Common myeloid progenitor, CD34-positive (primary cell): ENCODE data around the gene UAP1L1.

Experiments
- CTCF ChIA-PET: fragments of 350-600 bp; sonication (Branson Sonifier 250); formaldehyde crosslinking; loops from one replicate; lab custom pipeline; 2021; ENCODE audit warnings: antibody characterized with exemption; lab: Charles Lee
- POLR2A ChIA-PET: fragments of 350-600 bp; sonication (Branson Sonifier 250); formaldehyde crosslinking; loops from one replicate; lab custom pipeline; 2021; ENCODE audit warnings: antibody characterized with exemption; lab: Charles Lee
- DNase-seq, 3 donors: peaks; one replicate each; pipeline versions ENCODE4 v3.0.0 to v3.0.0-alpha.2; 2013
- H3K27ac ChIP-seq, 2 experiments: 1 replicate in 1 of 2; 2 replicates in 1 of 2; pipeline ENCODE4 v1.7.0; 2013; ENCODE audit warnings: inconsistent platforms in 2 of 2, low read length in 2 of 2, mild to moderate bottlenecking in 2 of 2, low read depth in 1 of 2, moderate library complexity in 1 of 2; ENCODE audit not compliant: severe bottlenecking in 2 of 2, insufficient read depth in 1 of 2, poor library complexity in 1 of 2
- H3K27me3 ChIP-seq, 5 experiments: replicated peaks in 2 of 5; 1 replicate in 3 of 5; 2 replicates in 2 of 5; pipeline versions ENCODE4 v1.6.1 to v1.7.0; 2013; ENCODE audit warnings: low read length in 4 of 5, mild to moderate bottlenecking in 2 of 5, moderate library complexity in 2 of 5, inconsistent platforms in 1 of 5; ENCODE audit not compliant: insufficient read depth in 5 of 5, control insufficient read depth in 4 of 5
- H3K36me3 ChIP-seq, 4 experiments: 1 replicate in 2 of 4; 2 replicates in 2 of 4; pipeline versions ENCODE4 v1.6.1 to v1.7.0; 2013; ENCODE audit warnings: low read length in 3 of 4, control low read depth in 1 of 4, mild to moderate bottlenecking in 1 of 4; ENCODE audit not compliant: control insufficient read depth in 4 of 4, insufficient read depth in 4 of 4
- H3K4me1 ChIP-seq, 4 experiments: 1 replicate in 3 of 4; 2 replicates in 1 of 4; pipeline versions ENCODE4 v1.6.1 to v1.7.1; 2013; ENCODE audit warnings: low read length in 3 of 4, mild to moderate bottlenecking in 3 of 4, control low read depth in 1 of 4, inconsistent platforms in 1 of 4, moderate library complexity in 1 of 4; ENCODE audit not compliant: control insufficient read depth in 4 of 4, insufficient read depth in 4 of 4; ENCODE audit errors: control extremely low read depth in 1 of 4
- H3K4me3 ChIP-seq, 7 experiments: 1 replicate in 4 of 7; 2 replicates in 3 of 7; pipeline versions ENCODE4 v1.5.1 to v1.7.0; 2013; ENCODE audit warnings: mild to moderate bottlenecking in 7 of 7, low read length in 6 of 7, moderate library complexity in 6 of 7, inconsistent platforms in 2 of 7, low read depth in 2 of 7, control low read depth in 1 of 7; ENCODE audit not compliant: insufficient read depth in 4 of 7, control insufficient read depth in 1 of 7; ENCODE audit errors: extremely low read depth in 1 of 7
- H3K9me3 ChIP-seq, 5 experiments: 1 replicate in 4 of 5; 2 replicates in 1 of 5; pipeline versions ENCODE4 v1.6.1 to v1.7.1; 2013; ENCODE audit warnings: low read length in 4 of 5, mild to moderate bottlenecking in 2 of 5, inconsistent platforms in 1 of 5, low read depth in 1 of 5, moderate library complexity in 1 of 5; ENCODE audit not compliant: control insufficient read depth in 4 of 5, insufficient read depth in 2 of 5; ENCODE audit errors: control extremely low read depth in 1 of 5
- WGBS: methylation state at CpG from one replicate; pipeline ENCODE4 v1.1.5; 2013; ENCODE audit not compliant: insufficient coverage; 5-methylcytosine and 5-hydroxymethylcytosine counted together

UAP1L1 gene

DNA sequence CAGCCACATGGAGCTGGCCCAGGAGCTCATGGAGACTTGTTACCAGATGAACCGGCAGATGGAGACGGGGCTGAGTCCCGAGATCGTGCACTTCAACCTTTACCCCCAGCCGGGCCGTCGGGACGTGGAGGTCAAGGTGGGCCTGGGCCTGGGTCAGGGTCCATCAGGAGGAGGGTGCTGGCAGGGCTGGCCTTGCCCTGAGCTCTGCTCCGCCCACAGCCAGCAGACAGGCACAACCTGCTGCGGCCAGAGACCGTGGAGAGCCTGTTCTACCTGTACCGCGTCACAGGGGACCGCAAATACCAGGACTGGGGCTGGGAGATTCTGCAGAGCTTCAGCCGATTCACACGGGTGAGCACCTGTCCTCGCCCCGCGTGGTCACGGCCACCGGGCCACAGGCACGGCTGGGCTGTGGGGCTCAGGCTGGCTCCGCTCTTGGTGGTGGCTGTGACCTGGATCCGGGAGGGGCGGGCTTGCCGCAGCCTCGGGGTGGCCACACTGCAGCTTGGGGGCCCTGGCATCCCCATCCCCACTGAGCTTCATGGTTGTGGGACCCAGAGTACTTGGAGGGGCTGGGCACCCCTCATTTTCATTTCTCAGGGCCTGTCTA lies 30.1 kb downstream of the UAP1L1 start:
- CTCF ChIA-PET = interaction anchor here (0.9 to 1.8 kb wide), 4 partner anchors 11 to 65 kb away, joined by 3 to 7 read pairs (median 5); no protein-coding TSS in a partner anchor
- H3K27ac ChIP-seq = no peak overlapping the region
- no peak for DNase-seq
- H3K9me3 ChIP-seq = peaks cover 0 to 10% (median 1%) of the 10 kb centered on the region in 5 experiments
- H3K27me3 ChIP-seq = no peaks in the 10 kb centered on the region
- POLR2A ChIA-PET = no interaction called here
- no peak overlapping the region for H3K4me3 ChIP-seq
- no peaks in the 10 kb centered on the region for H3K4me1 ChIP-seq
- 98% methylated on average over 27 of the region's 27 CpGs for WGBS
- peaks cover 0 to 95% (median 61%) of the 10 kb centered on the region in 4 experiments for H3K36me3 ChIP-seq

DNA sequence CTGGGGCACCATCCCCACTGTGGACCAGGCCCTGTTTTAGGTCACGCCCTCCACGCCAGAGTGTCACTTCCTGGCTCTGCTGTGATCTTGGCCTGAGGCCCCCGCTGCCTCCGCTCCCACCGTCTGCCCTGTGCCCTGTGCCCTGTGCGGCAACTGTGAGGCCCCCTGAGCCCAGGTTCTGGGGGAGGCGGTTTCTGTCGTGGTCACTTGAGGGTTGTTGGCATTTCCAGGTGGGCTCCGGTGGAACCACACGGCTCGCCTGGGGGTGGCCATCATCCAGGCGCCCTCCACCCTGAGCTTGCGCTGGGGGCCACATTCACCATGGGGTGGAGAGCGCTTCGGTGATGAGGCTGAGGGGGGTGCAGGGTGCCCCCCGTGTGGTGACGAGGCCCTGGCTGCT lies 30.7 kb downstream of the UAP1L1 start:
- no peak for DNase-seq
- Histone ChIP-seq H3K4me1 (no peaks in the 10 kb centered on the region), H3K36me3 (peaks cover 0 to 95% (median 58%) of the 10 kb centered on the region in 4 experiments), H3K27ac (no peak overlapping the region), H3K9me3 (peaks cover 0 to 5% (median 0%) of the 10 kb centered on the region in 5 experiments), H3K4me3 (no peak overlapping the region), H3K27me3 (no peaks in the 10 kb centered on the region)
- WGBS = 97% methylated on average over 16 of the region's 17 CpGs
- CTCF ChIA-PET = interaction anchor here (1.4 to 1.8 kb wide), 3 partner anchors 10 to 65 kb away, joined by 3 to 7 read pairs (median 7); no protein-coding TSS in a partner anchor
- POLR2A ChIA-PET = no interaction called here

DNA sequence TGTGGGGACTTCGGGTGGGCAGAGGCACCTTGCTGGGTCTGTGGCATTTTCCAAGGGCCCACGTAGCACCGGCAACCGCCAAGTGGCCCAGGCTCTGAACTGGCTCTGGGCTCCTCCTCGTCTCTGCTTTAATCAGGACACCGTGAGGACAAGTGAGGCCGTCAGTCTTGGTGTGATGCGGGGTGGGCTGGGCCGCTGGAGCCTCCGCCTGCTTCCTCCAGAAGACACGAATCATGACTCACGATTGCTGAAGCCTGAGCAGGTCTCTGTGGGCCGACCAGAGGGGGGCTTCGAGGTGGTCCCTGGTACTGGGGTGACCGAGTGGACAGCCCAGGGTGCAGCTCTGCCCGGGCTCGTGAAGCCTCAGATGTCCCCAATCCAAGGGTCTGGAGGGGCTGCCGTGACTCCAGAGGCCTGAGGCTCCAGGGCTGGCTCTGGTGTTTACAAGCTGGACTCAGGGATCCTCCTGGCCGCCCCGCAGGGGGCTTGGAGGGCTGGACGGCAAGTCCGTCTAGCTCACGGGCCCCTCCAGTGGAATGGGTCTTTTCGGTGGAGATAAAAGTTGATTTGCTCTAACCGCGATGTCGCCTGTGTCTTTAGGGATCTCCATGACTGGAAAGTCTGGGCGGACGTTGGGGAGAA lies 31.4 kb downstream of the UAP1L1 start:
- CTCF ChIA-PET = interaction anchor here (1.1 to 1.8 kb wide), 3 partner anchors 9 to 22 kb away, joined by 3 to 7 read pairs (median 7); partner anchors contain the start of gene MAN1B1
- H3K4me1 ChIP-seq = peaks cover 0 to 5% (median 4%) of the 10 kb centered on the region in 4 experiments
- POLR2A ChIA-PET = no interaction called here

DNA sequence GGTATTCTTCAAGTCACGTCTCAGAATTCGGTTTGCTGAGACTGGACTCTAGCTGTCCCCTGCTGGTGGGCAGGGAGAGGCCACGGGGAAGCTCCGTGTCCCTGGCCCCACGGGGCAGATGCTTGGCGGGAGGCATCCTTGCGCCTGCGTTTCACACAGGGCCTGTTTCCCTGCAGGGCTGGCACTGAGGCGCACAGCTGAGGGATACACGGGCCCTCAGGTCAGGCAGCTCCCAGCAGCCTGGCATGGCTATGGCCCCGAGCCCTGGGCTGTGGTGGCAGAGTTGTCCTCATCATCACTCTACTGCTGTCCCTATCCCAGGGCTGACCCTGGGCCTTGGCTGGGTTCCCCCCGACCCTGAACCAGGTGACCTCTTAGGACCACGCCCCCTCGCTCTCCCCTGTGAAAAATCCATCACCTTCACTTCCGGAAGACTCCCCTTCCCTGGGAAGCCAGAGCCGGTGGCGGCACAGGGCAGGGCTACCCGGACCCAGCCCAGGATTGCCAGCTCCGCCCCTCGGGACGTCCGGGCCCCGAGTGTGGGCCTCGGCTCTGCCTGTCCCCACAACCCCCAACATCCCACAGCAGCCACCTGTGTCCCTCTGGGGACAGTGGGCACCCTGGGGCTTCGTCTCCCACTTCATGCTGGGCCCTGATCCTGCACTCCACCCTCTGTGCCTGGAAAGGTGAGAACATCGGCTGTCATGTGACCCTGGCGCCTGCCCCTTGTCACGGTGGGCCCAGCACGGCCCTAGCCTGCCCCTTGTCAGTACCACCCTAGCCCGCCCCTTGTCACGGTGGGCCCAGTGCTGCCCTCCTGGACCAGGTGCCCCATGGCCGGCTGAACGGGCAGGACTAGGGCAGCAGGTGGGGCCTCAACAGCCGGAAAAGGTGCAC lies 32.2 kb downstream of the UAP1L1 start:
- Histone ChIP-seq H3K4me3 (no peak overlapping the region), H3K36me3 (peaks cover 0 to 84% (median 50%) of the 10 kb centered on the region in 4 experiments), H3K9me3 (no peaks in the 10 kb centered on the region), H3K4me1 (peaks cover 0 to 5% (median 4%) of the 10 kb centered on the region in 4 experiments), H3K27me3 (no peaks in the 10 kb centered on the region), H3K27ac (no peak overlapping the region)
- WGBS = 93% methylated on average over 27 of the region's 34 CpGs
- no peak for DNase-seq
- ChIA-PET CTCF (interaction anchor here (1.1 to 1.8 kb wide), 2 partner anchors 9 to 23 kb away, joined by 3 to 7 read pairs; partner anchors contain the start of gene MAN1B1), POLR2A (no interaction called here)

More for the DNA sequence above, 31.4 kb downstream of the UAP1L1 start:
- no peak for DNase-seq
- Histone ChIP-seq H3K27me3 (no peaks in the 10 kb centered on the region), H3K9me3 (no peaks in the 10 kb centered on the region), H3K4me3 (no peak overlapping the region), H3K36me3 (peaks cover 0 to 90% (median 53%) of the 10 kb centered on the region in 4 experiments), H3K27ac (no peak overlapping the region)
- 88% methylated on average over 25 of the region's 29 CpGs for WGBS

DNA sequence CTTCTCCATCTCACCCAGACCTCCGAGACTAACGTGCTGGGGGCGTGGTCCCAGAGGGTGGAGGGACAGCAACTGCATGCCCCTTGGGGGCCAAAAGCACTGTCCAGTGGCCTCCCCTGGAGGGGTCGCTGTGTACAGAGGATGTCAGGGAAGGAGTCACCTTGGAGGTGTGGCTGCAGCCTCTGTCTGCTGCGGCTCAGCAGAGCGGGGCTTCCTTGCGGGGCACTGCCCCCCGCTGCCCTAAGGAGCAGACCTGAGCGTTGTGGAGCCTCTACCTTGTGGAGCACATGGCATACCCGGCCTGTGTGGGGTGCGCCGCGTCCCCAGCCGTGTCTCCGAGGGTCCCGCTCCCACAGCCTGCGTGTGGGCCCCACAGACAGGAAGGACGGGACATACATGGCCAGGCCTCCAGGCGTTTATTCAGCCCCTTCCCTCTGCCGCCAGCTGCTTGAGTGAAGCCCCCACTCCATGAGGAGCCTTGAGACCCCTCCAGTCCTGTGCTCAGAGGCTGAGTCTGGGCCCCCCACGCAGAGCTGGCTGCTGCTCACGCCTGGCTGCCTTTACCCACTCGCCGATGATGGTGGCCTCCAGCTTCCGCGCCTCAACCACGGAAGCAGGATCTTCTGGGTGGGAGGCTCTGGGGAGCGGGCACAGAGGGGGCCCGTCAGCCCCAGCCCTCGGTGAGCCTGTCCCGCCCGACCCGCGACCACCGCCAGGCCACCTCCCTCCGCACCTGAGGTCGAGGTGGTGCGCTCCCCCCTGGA lies 33.0 kb downstream of the UAP1L1 start:
- Histone ChIP-seq H3K36me3 (peaks cover 0 to 76% (median 46%) of the 10 kb centered on the region in 4 experiments), H3K27me3 (no peaks in the 10 kb centered on the region), H3K4me3 (no peak overlapping the region), H3K27ac (no peak overlapping the region), H3K4me1 (peaks cover 0 to 12% (median 11%) of the 10 kb centered on the region in 4 experiments), H3K9me3 (no peaks in the 10 kb centered on the region)
- no peak for DNase-seq
- ChIA-PET POLR2A (no interaction called here), CTCF (interaction anchor here (1.4 kb wide), 1 partner anchor 94 kb away, joined by 3 read pairs; no protein-coding TSS in a partner anchor)
- 93% methylated on average over 38 of the region's 38 CpGs for WGBS
